H9 (cell line): ENCODE measurements around the gene SLC24A4. TPM values are rescaled to one million over a fixed set of nuclear protein-coding genes. Genes with fewer than 3 reads are reported as not detected.
A peak's percentile ranks its signal among the peaks of the same experiment; 100 is the strongest.

ENCODE experiments used
- DNase-seq: peaks from one replicate; pipeline ENCODE4 v3.0.0-alpha.2; 2017
- H2AFZ ChIP-seq: one replicate; pipeline ENCODE4 v1.6.1; 2013; ENCODE audit warnings: mild to moderate bottlenecking, low read length, control low read depth, moderate library complexity
- H2AK5ac ChIP-seq: 2 replicates; pipeline ENCODE4 v1.6.1; 2013; ENCODE audit warnings: low read length, control low read depth, mixed read lengths; ENCODE audit not compliant: insufficient read length
- H2BK120ac ChIP-seq: one replicate; pipeline ENCODE4 v1.6.1; 2013; ENCODE audit warnings: low read depth, mild to moderate bottlenecking, low read length, control low read depth, inconsistent platforms; ENCODE audit not compliant: poor library complexity, severe bottlenecking
- H2BK12ac ChIP-seq: 2 replicates; pipeline ENCODE4 v1.6.1; 2013; ENCODE audit warnings: low read length, control low read depth, mixed read lengths, low read depth; ENCODE audit not compliant: insufficient read length
- H2BK15ac ChIP-seq: 2 replicates; pipeline ENCODE4 v1.6.1; 2013; ENCODE audit warnings: low read depth, low read length, control low read depth
- H2BK20ac ChIP-seq: one replicate; pipeline ENCODE4 v1.6.1; 2013; ENCODE audit warnings: low read depth, mild to moderate bottlenecking, low read length, control low read depth, inconsistent platforms; ENCODE audit not compliant: poor library complexity, severe bottlenecking
- H2BK5ac ChIP-seq: 2 replicates; pipeline ENCODE4 v1.6.1; 2013; ENCODE audit warnings: low read length, control low read depth, mixed read lengths; ENCODE audit not compliant: insufficient read length
- H3K14ac ChIP-seq: 2 replicates; pipeline ENCODE4 v1.6.1; 2013; ENCODE audit warnings: low read length, control low read depth; ENCODE audit not compliant: insufficient read depth
- H3K18ac ChIP-seq: 2 replicates; pipeline ENCODE4 v1.6.1; 2013; ENCODE audit warnings: low read depth, mild to moderate bottlenecking, mixed read lengths, low read length, control low read depth; ENCODE audit not compliant: insufficient read length
- H3K23ac ChIP-seq: 2 replicates; pipeline ENCODE4 v1.6.1; 2013; ENCODE audit warnings: low read length, control low read depth, mixed read lengths, low read depth; ENCODE audit not compliant: insufficient read length
- H3K23me2 ChIP-seq: 2 replicates; pipeline ENCODE4 v1.6.1; 2013; ENCODE audit warnings: low read depth, mild to moderate bottlenecking, mixed read lengths, low read length, control low read depth; ENCODE audit not compliant: insufficient read length, poor library complexity, severe bottlenecking
- H3K27ac ChIP-seq: 2 replicates; pipeline ENCODE4 v1.5.1; 2013; ENCODE audit warnings: low read length, control low read depth, mixed read lengths, low read depth; ENCODE audit not compliant: insufficient read length
- H3K27me3 ChIP-seq: 2 replicates; pipeline ENCODE4 v1.6.1; 2013; ENCODE audit warnings: low read length, control low read depth, inconsistent platforms; ENCODE audit not compliant: insufficient read depth
- H3K4ac ChIP-seq: 2 replicates; pipeline ENCODE4 v1.6.1; 2013; ENCODE audit warnings: low read depth, mild to moderate bottlenecking, control low read depth, inconsistent platforms, low read length, moderate library complexity
- H3K4me1 ChIP-seq: 2 replicates; pipeline ENCODE4 v1.6.1; 2013; ENCODE audit warnings: low read length, control low read depth, inconsistent platforms; ENCODE audit not compliant: insufficient read depth
- H3K4me2 ChIP-seq: 2 replicates; pipeline ENCODE4 v1.6.1; 2013; ENCODE audit warnings: low read length, control low read depth, mixed read lengths; ENCODE audit not compliant: insufficient read length, insufficient read depth
- H3K56ac ChIP-seq: 2 replicates; pipeline ENCODE4 v1.6.1; 2013; ENCODE audit warnings: low read depth, mild to moderate bottlenecking, mixed read lengths, low read length, control low read depth; ENCODE audit not compliant: insufficient read length
- H3K79me1 ChIP-seq: 2 replicates; pipeline ENCODE4 v1.6.1; 2013; ENCODE audit warnings: low read depth, mild to moderate bottlenecking, moderate library complexity, low read length, control low read depth, inconsistent platforms; ENCODE audit not compliant: insufficient read depth, poor library complexity, severe bottlenecking
- H3K79me2 ChIP-seq: 2 replicates; pipeline ENCODE4 v1.6.1; 2013; ENCODE audit warnings: low read length, control low read depth, inconsistent platforms; ENCODE audit not compliant: insufficient read depth
- H3K9ac ChIP-seq: 2 replicates; pipeline ENCODE4 v1.6.1; 2013; ENCODE audit warnings: low read length, control low read depth, mixed read lengths; ENCODE audit not compliant: insufficient read length; ENCODE audit errors: extremely low read depth
- H3K9me3 ChIP-seq: one replicate; pipeline ENCODE4 v1.6.1; 2013; ENCODE audit warnings: low read depth, low read length, inconsistent platforms; ENCODE audit not compliant: control insufficient read depth
- H3T11ph ChIP-seq: one replicate; pipeline ENCODE4 v1.6.1; 2013; ENCODE audit warnings: mild to moderate bottlenecking, low read length, control low read depth, inconsistent platforms
- H4K20me1 ChIP-seq: one replicate; pipeline ENCODE4 v1.6.1; 2013; ENCODE audit not compliant: control insufficient read depth, insufficient read length, insufficient read depth
- H4K5ac ChIP-seq: 2 replicates; pipeline ENCODE4 v1.6.1; 2013; ENCODE audit warnings: low read depth, mild to moderate bottlenecking, mixed read lengths, low read length, control low read depth; ENCODE audit not compliant: insufficient read length
- H4K8ac ChIP-seq: replicated peaks from 2 replicates; pipeline ENCODE4 v1.6.1; 2013; ENCODE audit warnings: low read length, control low read depth, mixed read lengths, low read depth; ENCODE audit not compliant: insufficient read length
- H4K91ac ChIP-seq: 2 replicates; pipeline ENCODE4 v1.6.1; 2013; ENCODE audit warnings: low read depth, mild to moderate bottlenecking, moderate library complexity, mixed read lengths, low read length, control low read depth; ENCODE audit not compliant: insufficient read length
- H3K27ac Mint-ChIP-seq, 3 experiments: 2 replicates in 2 of 3; 3 replicates in 1 of 3; pipeline ENCODE4 v1.8.0; 2020 to 2021; ENCODE audit warnings: mixed read lengths in 3 of 3, mild to moderate bottlenecking in 1 of 3, moderate library complexity in 1 of 3
- H3K27me3 Mint-ChIP-seq: 2 replicates; pipeline ENCODE4 v1.8.0; 2021; ENCODE audit warnings: low read depth, mild to moderate bottlenecking, moderate library complexity, mixed read lengths
- H3K36me3 Mint-ChIP-seq, 3 experiments: 2 replicates in 2 of 3; 3 replicates in 1 of 3; pipeline ENCODE4 v1.8.0; 2020 to 2021; ENCODE audit warnings: low read depth in 3 of 3, mixed read lengths in 3 of 3; ENCODE audit not compliant: insufficient read depth in 1 of 3
- H3K4me1 Mint-ChIP-seq, 2 experiments: 2 replicates each; pipeline ENCODE4 v1.8.0; 2020; ENCODE audit warnings: mixed read lengths in 2 of 2
- H3K4me3 Mint-ChIP-seq, 2 experiments: 2 replicates in 1 of 2; 3 replicates in 1 of 2; pipeline ENCODE4 v1.8.0; 2020 to 2021; ENCODE audit warnings: mild to moderate bottlenecking in 2 of 2, mixed read lengths in 2 of 2, moderate library complexity in 1 of 2
- H3K9me3 Mint-ChIP-seq, 2 experiments: 2 replicates in 1 of 2; 3 replicates in 1 of 2; pipeline ENCODE4 v1.8.0; 2020; ENCODE audit warnings: mild to moderate bottlenecking in 2 of 2, mixed read lengths in 2 of 2, moderate library complexity in 1 of 2
- CTCF ChIP-seq: fragments of 200-600 bp; sonication (generic); conservative IDR thresholded peaks from 3 replicates; pipeline ENCODE4 v1.8.0; 2021; ENCODE audit warnings: antibody characterized with exemption, mild to moderate bottlenecking
- WGBS: extraction: QIAGEN DNeasy Blood & Tissue Kit; methylation state at CpG from one replicate; pipeline ENCODE4 v1.1.7; 2013; ENCODE audit warnings: missing lambda C conversion rate, low lambda C conversion rate, mixed read lengths; ENCODE audit not compliant: insufficient read length; ENCODE audit errors: extremely low coverage; 5-methylcytosine and 5-hydroxymethylcytosine counted together
- total RNA-seq: library from RNA; stranded (reverse); gene quantifications from 2 replicates; pipeline ENCODE4 v1.2.1, GENCODE V29; 2021

SLC24A4 gene
- total RNA-seq, 1 experiment from 2014 or later: 0.24 TPM

GRCh38 chr14:92328664-92329255 is 5.8 kb downstream of the SLC24A4 start:
- no peak overlapping the region for H3K4ac ChIP-seq
- no peak overlapping the region for H3T11ph ChIP-seq
- Mint-ChIP-seq H3K36me3 (no peaks in the 10 kb centered on the region), H3K4me3 (no peak overlapping the region), H3K9me3 (no peaks in the 10 kb centered on the region), H3K27me3 (peaks cover 46% of the 10 kb centered on the region), H3K4me1 (peaks cover 2 to 11% of the 10 kb centered on the region in 2 experiments), H3K27ac (no peak overlapping the region)
- TF ChIP-seq CTCF: peak; percentile 38; the same call in 1 of the 3 replicates
- no peaks in the 10 kb centered on the region for H3K79me2 ChIP-seq
- peaks cover 19% of the 10 kb centered on the region; the same call in 1 of the 2 replicates for H3K27me3 ChIP-seq
- H2BK15ac ChIP-seq: no peak overlapping the region
- H3K4me2 ChIP-seq: no peak overlapping the region
- H3K9me3 ChIP-seq: no peaks in the 10 kb centered on the region
- no peaks in the 10 kb centered on the region for H4K20me1 ChIP-seq
- H3K23me2 ChIP-seq: peaks cover 5% of the 10 kb centered on the region
- no peak overlapping the region for H4K8ac ChIP-seq
- H3K23ac ChIP-seq: no peak overlapping the region
- H2AK5ac ChIP-seq: no peak overlapping the region
- no peak overlapping the region for H2BK12ac ChIP-seq
- WGBS: no CpG with 5 or more reads among the region's 8 CpGs
- H2BK20ac ChIP-seq: no peak overlapping the region
- H3K4me1 ChIP-seq: no peaks in the 10 kb centered on the region
- H3K14ac ChIP-seq: no peak overlapping the region
- H3K56ac ChIP-seq: no peak overlapping the region
- DNase-seq: no peak
- H2BK120ac ChIP-seq: no peak overlapping the region
- H3K9ac ChIP-seq: no peak overlapping the region
- H2BK5ac ChIP-seq: no peak overlapping the region
- H4K91ac ChIP-seq: no peak overlapping the region
- H3K79me1 ChIP-seq: no peaks in the 10 kb centered on the region
- H4K5ac ChIP-seq: no peak overlapping the region
- H3K18ac ChIP-seq: no peak overlapping the region
- no peak overlapping the region for H3K27ac ChIP-seq
- no peak overlapping the region for H2AFZ ChIP-seq
